ENCODE measurements around the gene SGIP1.

DNA sequence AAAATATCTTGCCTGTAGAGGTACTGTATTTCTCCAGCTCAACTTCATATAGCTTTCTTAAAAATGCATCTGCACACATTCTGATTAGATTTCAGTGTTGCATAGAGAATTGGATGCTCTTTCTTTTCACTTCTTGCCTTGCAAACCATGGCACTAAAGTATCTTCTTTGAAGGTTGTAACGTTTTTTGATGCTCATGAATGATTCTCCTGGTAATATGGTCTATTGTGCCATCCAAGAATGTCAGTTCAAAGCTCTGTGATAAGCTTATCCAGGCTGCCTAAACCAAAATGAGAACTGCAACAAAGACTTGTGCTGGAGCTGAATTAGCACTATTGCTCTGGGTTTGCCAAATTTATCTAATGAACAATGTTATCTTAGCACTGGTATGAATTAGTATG lies 1.9 kb downstream of the SGIP1 start:
- TF ChIP-seq EZH2 (IDR thresholded peaks at IDR 0.05; ENCODE audit: insufficient read depth, poor library complexity, severe bottlenecking), result no peak
- no peak for TF ChIP-seq EZH2phosphoT487 (IDR thresholded peaks at IDR 0.05; ENCODE audit: insufficient read depth, low read depth)
